ENCODE measurements around the gene SP8.

Gene SP8

GRCh38 chr7:20741801-20742200 is 44.9 kb downstream of the SP8 start:
- no peak for DNase-seq (ENCODE audit: low read depth)
- H3K4me3 ChIP-seq (ENCODE audit: low read length): no peak overlapping the region
- no peak for TF ChIP-seq CTCF (IDR thresholded peaks at IDR 0.05; ENCODE audit: insufficient read depth, low read depth, low read length, missing control alignments)

- H3K4me3 ChIP-seq (ENCODE audit: low read length): no peak overlapping the region
- TF ChIP-seq CTCF (IDR thresholded peaks at IDR 0.05; ENCODE audit: insufficient read depth, low read depth, low read length, missing control alignments): no peak
Measured at GRCh38 chr7:20738518-20739481, 47.9 kb downstream of the SP8 start.

GRCh38 chr7:20737840-20738448 is 48.7 kb downstream of the SP8 start:
- DNase-seq (ENCODE audit: low read depth): no peak
- TF ChIP-seq CTCF (IDR thresholded peaks at IDR 0.05; ENCODE audit: insufficient read depth, low read depth, low read length, missing control alignments): no peak
- no peak overlapping the region for H3K4me3 ChIP-seq (ENCODE audit: low read length)

More at GRCh38 chr7:20738518-20739481, 47.9 kb downstream of the SP8 start:
- DNase-seq (ENCODE audit: low read depth): no peak

- peak; percentile 14 for DNase-seq (ENCODE audit: low read depth)
- no peak for TF ChIP-seq CTCF (IDR thresholded peaks at IDR 0.05; ENCODE audit: insufficient read depth, low read depth, low read length, missing control alignments)
- H3K4me3 ChIP-seq (ENCODE audit: low read length): no peak overlapping the region
Measured at GRCh38 chr7:20735346-20736065, 51.2 kb downstream of the SP8 start.

All from epithelial cell of esophagus (primary cell).